ENCODE measurements around the gene MSTO1.

GRCh38 chr1:155643230-155643629 is 33.2 kb downstream of the MSTO1 start:
- TF ChIP-seq CTCF (conservative IDR thresholded peaks at IDR 0.05 in 1 of 2, IDR thresholded peaks at IDR 0.05 in 1 of 2; ENCODE audit: low read depth in 1 of 2, low read length in 2 of 2): no peak
- TF ChIP-seq EZH2 (IDR thresholded peaks at IDR 0.05; ENCODE audit: low read length, missing control alignments): no peak

Data from fibroblast of lung (primary cell).